OCI-LY1 (cell line): ENCODE results near the gene ACSL1.

ENCODE experiments used
- H2AFZ ChIP-seq: fragments of 200-600 bp; sonication (generic), shearing (Covaris generic); 2 replicates; pipeline ENCODE4 v1.6.0; 2014; ENCODE audit warnings: antibody characterized with exemption, mild to moderate bottlenecking, low read length
- H3F3A ChIP-seq: fragments of 200-600 bp; sonication (generic), shearing (Covaris generic); 2 replicates; pipeline ENCODE4 v1.6.0; 2014; ENCODE audit warnings: mild to moderate bottlenecking, antibody characterized with exemption, low read length, moderate library complexity; ENCODE audit not compliant: insufficient read depth
- H3K27ac ChIP-seq: fragments of 200-600 bp; sonication (generic); 2 replicates; pipeline ENCODE4 v1.5.1; 2014; ENCODE audit warnings: low read length, mixed run types, mild to moderate bottlenecking, low read depth; ENCODE audit not compliant: poor library complexity, severe bottlenecking
- H3K27me3 ChIP-seq: fragments of 200-600 bp; sonication (generic); 2 replicates; pipeline ENCODE4 v1.6.0; 2014; ENCODE audit warnings: antibody characterized with exemption, mild to moderate bottlenecking, low read length, moderate library complexity; ENCODE audit not compliant: insufficient read depth
- H3K36me3 ChIP-seq: fragments of 200-600 bp; sonication (generic); 2 replicates; pipeline ENCODE4 v1.6.1; 2014; ENCODE audit warnings: mild to moderate bottlenecking, antibody characterized with exemption, low read length, moderate library complexity, mixed read lengths; ENCODE audit not compliant: insufficient read depth
- H3K4me1 ChIP-seq: fragments of 200-600 bp; sonication (generic); 2 replicates; pipeline ENCODE4 v1.5.1; 2014; ENCODE audit warnings: mild to moderate bottlenecking, low read length, moderate library complexity; ENCODE audit not compliant: insufficient read depth, severe bottlenecking
- H3K4me2 ChIP-seq: fragments of 200-600 bp; sonication (generic), shearing (Covaris generic); 2 replicates; pipeline ENCODE4 v1.6.1; 2014; ENCODE audit warnings: low read length
- H3K4me3 ChIP-seq: fragments of 200-600 bp; sonication (generic); 2 replicates; pipeline ENCODE4 v1.5.1; 2014; ENCODE audit warnings: low read length, low read depth, mild to moderate bottlenecking, mixed read lengths; ENCODE audit not compliant: poor library complexity, severe bottlenecking
- H3K79me2 ChIP-seq: fragments of 200-600 bp; shearing (Covaris generic); 2 replicates; pipeline ENCODE4 v1.6.1; 2016; ENCODE audit warnings: mixed run types, low read length, mixed read lengths; ENCODE audit not compliant: insufficient read depth
- H3K9ac ChIP-seq: fragments of 200-600 bp; sonication (generic), shearing (Covaris generic); 2 replicates; pipeline ENCODE4 v1.6.1; 2014; ENCODE audit warnings: mild to moderate bottlenecking, low read length, mixed read lengths
- H3K9me2 ChIP-seq: fragments of 200-600 bp; sonication (generic), shearing (Covaris generic); 2 replicates; pipeline ENCODE4 v1.6.1; 2014; ENCODE audit warnings: low read depth, mild to moderate bottlenecking, low read length, mixed read lengths
- H3K9me3 ChIP-seq: fragments of 200-600 bp; shearing (Covaris generic); 2 replicates; pipeline ENCODE4 v1.6.1; 2014; ENCODE audit warnings: low read length, mixed read lengths
- H4K20me1 ChIP-seq: fragments of 200-600 bp; sonication (generic), shearing (Covaris generic); 2 replicates; pipeline ENCODE4 v1.6.0; 2016; ENCODE audit warnings: mild to moderate bottlenecking, low read length; ENCODE audit not compliant: insufficient read depth
- EZH2 ChIP-seq: fragments of 200-600 bp; sonication (generic), shearing (Covaris generic); IDR thresholded peaks from 2 replicates; pipeline ENCODE4 v1.8.0; 2017; ENCODE audit warnings: borderline replicate concordance, mixed run types, mild to moderate bottlenecking, antibody characterized with exemption, low read length, moderate library complexity, mixed read lengths
- TF ChIP-seq, protein P1 (sequence below): fragments of 200-600 bp; sonication (generic), shearing (Covaris generic); IDR thresholded peaks from 2 replicates; pipeline ENCODE4 v1.5.1; 2017; ENCODE audit warnings: mild to moderate bottlenecking, antibody characterized with exemption, low read length, moderate library complexity, mixed read lengths

Gene ACSL1

DNA sequence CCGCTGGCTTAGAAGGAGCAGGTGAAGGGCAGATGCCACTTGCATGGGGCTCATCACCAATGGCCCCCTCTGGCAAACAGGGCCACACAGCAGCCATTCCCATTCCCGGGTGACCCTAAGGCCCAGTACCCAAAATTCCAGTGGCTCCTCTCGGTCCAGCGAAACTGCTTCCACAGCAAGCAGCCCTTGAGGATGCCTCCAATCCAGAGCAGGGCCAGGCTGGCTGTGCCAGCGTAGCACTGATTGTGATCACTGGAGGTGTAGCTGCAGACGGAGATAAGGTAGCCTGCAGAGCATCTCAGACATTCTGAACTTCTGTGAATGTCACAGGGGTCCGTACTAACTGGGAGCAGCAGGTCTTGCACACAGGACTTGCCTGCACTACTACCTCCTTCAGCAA is 27.3 kb downstream of the ACSL1 start:
- Histone ChIP-seq H3K27ac (no peak overlapping the region), H3K79me2 (no peaks in the 10 kb centered on the region), H3K27me3 (no peaks in the 10 kb centered on the region)

DNA sequence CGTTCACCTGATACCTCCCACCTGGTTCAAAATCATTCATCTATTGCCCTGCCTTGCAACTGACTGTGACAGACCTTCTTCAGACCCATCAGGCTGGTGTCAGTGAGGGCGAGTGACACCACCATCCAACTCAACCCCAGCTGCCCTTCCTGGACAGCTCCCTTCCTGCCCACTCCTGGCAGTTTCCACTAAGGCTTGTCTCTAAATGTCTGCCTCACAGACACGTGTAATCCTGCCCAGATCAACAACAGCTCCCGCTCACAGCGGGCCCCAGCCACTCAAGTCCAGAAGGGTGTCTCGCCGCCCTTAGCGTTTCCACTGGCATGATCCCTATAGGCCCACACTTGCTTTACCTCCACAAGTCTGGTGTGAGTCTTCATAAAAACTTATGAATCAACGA is 28.9 kb downstream of the ACSL1 start:
- no peaks in the 10 kb centered on the region for H3K27me3 ChIP-seq
- H3K27ac ChIP-seq, result no peak overlapping the region
- H3F3A ChIP-seq, result no peaks in the 10 kb centered on the region
- H3K4me3 ChIP-seq, result no peak overlapping the region
- no peak overlapping the region for H3K4me2 ChIP-seq
- no peak overlapping the region for H2AFZ ChIP-seq
- H4K20me1 ChIP-seq, result no peaks in the 10 kb centered on the region
- no peaks in the 10 kb centered on the region for H3K79me2 ChIP-seq
- H3K9me3 ChIP-seq, result no peaks in the 10 kb centered on the region
- no peaks in the 10 kb centered on the region for H3K36me3 ChIP-seq
- no peaks in the 10 kb centered on the region for H3K4me1 ChIP-seq
- no peaks in the 10 kb centered on the region for H3K9me2 ChIP-seq
- TF ChIP-seq EZH2, result no peak
- TF ChIP-seq, protein P1, sequence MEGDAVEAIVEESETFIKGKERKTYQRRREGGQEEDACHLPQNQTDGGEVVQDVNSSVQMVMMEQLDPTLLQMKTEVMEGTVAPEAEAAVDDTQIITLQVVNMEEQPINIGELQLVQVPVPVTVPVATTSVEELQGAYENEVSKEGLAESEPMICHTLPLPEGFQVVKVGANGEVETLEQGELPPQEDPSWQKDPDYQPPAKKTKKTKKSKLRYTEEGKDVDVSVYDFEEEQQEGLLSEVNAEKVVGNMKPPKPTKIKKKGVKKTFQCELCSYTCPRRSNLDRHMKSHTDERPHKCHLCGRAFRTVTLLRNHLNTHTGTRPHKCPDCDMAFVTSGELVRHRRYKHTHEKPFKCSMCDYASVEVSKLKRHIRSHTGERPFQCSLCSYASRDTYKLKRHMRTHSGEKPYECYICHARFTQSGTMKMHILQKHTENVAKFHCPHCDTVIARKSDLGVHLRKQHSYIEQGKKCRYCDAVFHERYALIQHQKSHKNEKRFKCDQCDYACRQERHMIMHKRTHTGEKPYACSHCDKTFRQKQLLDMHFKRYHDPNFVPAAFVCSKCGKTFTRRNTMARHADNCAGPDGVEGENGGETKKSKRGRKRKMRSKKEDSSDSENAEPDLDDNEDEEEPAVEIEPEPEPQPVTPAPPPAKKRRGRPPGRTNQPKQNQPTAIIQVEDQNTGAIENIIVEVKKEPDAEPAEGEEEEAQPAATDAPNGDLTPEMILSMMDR, result no peak
- no peak overlapping the region for H3K9ac ChIP-seq

More for the DNA sequence above, 27.3 kb downstream of the ACSL1 start:
- no peak overlapping the region for H3K4me3 ChIP-seq
- H3K9me2 ChIP-seq, result no peaks in the 10 kb centered on the region
- no peaks in the 10 kb centered on the region for H3K36me3 ChIP-seq
- no peaks in the 10 kb centered on the region for H3K4me1 ChIP-seq
- H3K4me2 ChIP-seq, result no peak overlapping the region
- no peaks in the 10 kb centered on the region for H3K9me3 ChIP-seq
- no peaks in the 10 kb centered on the region for H4K20me1 ChIP-seq
- no peaks in the 10 kb centered on the region for H3F3A ChIP-seq
- no peak overlapping the region for H2AFZ ChIP-seq
- H3K9ac ChIP-seq, result no peak overlapping the region
- TF ChIP-seq, protein P1, result no peak
- TF ChIP-seq EZH2, result no peak

DNA sequence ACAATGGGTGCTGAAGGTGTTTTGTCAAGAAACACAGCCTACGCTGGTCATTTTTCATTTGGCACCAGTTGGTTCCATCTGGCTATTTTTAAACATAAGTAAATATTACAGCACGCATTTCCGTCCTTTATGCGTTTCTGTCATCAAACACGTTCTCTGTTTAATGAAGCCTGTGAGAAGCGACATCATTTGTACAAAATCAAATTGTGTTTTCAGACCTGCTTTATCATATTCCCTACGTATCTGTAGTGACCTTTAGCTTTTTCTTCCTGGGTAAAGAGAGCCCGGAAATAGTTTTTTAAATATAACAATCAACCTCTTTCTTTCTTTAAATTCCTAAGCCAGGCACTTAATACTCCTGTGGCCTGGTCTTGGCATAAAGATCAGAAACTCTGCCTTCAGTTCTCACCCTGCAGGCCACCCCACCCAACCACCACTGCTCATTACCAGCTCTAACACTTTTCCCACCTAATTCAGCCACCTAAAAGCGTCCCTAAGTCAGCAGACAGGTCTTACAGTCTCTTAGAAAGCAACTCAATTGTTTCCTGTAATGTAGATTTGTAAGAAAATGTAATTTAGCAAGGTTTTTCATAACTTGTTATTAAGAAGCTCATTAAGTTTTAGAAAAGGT is 30.4 kb downstream of the ACSL1 start:
- H3K9me3 ChIP-seq, result no peaks in the 10 kb centered on the region
- H3K9me2 ChIP-seq, result no peaks in the 10 kb centered on the region
- no peak overlapping the region for H3K4me3 ChIP-seq
- TF ChIP-seq EZH2, result no peak
- TF ChIP-seq, protein P1, result no peak
- H3K27ac ChIP-seq, result no peak overlapping the region
- no peaks in the 10 kb centered on the region for H4K20me1 ChIP-seq
- H2AFZ ChIP-seq, result no peak overlapping the region
- H3K9ac ChIP-seq, result no peak overlapping the region
- H3K36me3 ChIP-seq, result no peaks in the 10 kb centered on the region
- no peak overlapping the region for H3K4me2 ChIP-seq
- no peaks in the 10 kb centered on the region for H3K4me1 ChIP-seq
- H3K79me2 ChIP-seq, result no peaks in the 10 kb centered on the region
- no peaks in the 10 kb centered on the region for H3K27me3 ChIP-seq
- no peaks in the 10 kb centered on the region for H3F3A ChIP-seq
